ENCODE data around the gene BRK1. TPM values are rescaled to one million over a fixed set of nuclear protein-coding genes. Genes with fewer than 3 reads are reported as not detected.
A peak's percentile ranks its signal among the peaks of the same experiment; 100 is the strongest.
"Not testable (repeated sequence)": the region's sequence is repeated elsewhere in the genome, so short reads cannot be mapped to it uniquely, and the experiment has no call there.

Gene BRK1
- total RNA-seq, 2 donors from 2014 or later, result 86.8 to 132 TPM

DNA sequence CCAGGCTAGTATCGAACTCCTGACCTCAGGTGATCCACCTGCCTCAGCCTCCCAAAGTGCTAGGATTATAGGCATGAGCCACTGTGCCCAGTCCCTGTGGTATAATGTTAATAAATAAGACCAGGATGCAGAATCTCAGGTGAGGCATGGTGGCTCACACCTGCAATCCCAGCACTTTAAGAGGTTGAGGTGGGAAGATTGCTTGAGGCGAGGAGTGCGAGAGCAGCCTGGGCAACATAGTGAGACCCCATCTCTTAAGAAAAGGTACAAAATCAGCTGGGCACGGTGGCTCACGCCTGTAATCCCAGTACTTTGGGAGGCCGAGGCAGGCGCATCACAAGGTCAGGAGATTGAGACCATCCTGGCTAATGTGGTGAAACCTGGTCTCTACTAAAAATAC, 59.9 kb downstream of the BRK1 start:
- H3K9me3 Mint-ChIP-seq; H3K4me3 Mint-ChIP-seq; H3K27ac Mint-ChIP-seq; H3K27me3 Mint-ChIP-seq; DNase-seq (ENCODE audit: low spot score); ATAC-seq; H3K36me3 Mint-ChIP-seq: not testable (repeated sequence)
- H3K4me1 Mint-ChIP-seq (ENCODE audit: low read depth in 2 of 2), result peaks cover 19 to 36% of the 10 kb centered on the region in 2 donors

DNA sequence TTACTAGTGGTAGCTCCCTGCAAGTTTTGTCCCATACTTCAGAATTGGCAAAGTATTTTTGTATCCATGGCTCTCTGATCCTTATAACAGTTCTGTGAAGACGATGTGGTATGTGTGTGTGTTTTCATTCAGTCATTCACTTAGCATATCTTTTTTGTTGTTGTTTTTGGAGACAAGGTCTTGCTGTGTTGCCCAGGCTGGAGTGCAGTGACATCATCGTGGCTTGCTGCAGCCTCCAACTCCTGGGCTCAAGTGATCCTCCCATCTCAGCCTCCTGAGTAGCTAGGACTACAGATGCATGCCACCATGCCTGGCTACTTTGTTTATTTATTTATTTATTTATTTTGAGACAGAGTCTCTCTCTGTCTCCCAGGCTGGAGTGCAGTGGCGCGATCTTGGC, 60.7 kb downstream of the BRK1 start:
- ATAC-seq; H3K4me3 Mint-ChIP-seq; DNase-seq (ENCODE audit: low spot score); H3K27me3 Mint-ChIP-seq; H3K36me3 Mint-ChIP-seq; H3K9me3 Mint-ChIP-seq: not testable (repeated sequence)
- H3K4me1 Mint-ChIP-seq (ENCODE audit: low read depth in 2 of 2), result peaks cover 18 to 34% of the 10 kb centered on the region in 2 donors
- H3K27ac Mint-ChIP-seq, result peak overlapping the region in 1 of 2 donors; percentile 35

Other genes starting within 250 kb of the BRK1 start
- gene CIDEC, start 235.4 kb upstream of the BRK1 start, total RNA-seq, result not detected
- gene JAGN1, start 225.1 kb upstream of the BRK1 start, total RNA-seq, result 10 to 100 TPM; 31.8 to 42.8 TPM
- 1 to 10 TPM in 1 of 2 donors, under 1 TPM in 1; 0.48 to 1.9 TPM for gene IL17RE, start 212.8 kb upstream of the BRK1 start, total RNA-seq
- under 1 TPM; 0.57 to 0.92 TPM for gene IL17RC, start 198.6 kb upstream of the BRK1 start, total RNA-seq
- 10 to 100 TPM; 22.8 to 29.7 TPM for gene CRELD1, start 181.8 kb upstream of the BRK1 start, total RNA-seq
- 10 to 100 TPM; 13.4 to 13.7 TPM for gene PRRT3, start 163.3 kb upstream of the BRK1 start, total RNA-seq
- 10 to 100 TPM; 62.5 to 65.8 TPM for gene EMC3, start 128.8 kb upstream of the BRK1 start, total RNA-seq
- gene FANCD2, start 89.2 kb upstream of the BRK1 start, total RNA-seq, result 100 to 1,000 TPM in 1 of 2 donors, 10 to 100 TPM in 1; 35.0 to 110 TPM
- gene FANCD2OS, start 7.4 kb upstream of the BRK1 start, total RNA-seq, result not detected
- 10 to 100 TPM; 66.8 to 77.5 TPM for gene VHL, start 26.1 kb downstream of the BRK1 start, total RNA-seq
- gene IRAK2, start 49.2 kb downstream of the BRK1 start, total RNA-seq, result 10 to 100 TPM; 35.1 to 78.4 TPM
- gene TATDN2, start 132.8 kb downstream of the BRK1 start, total RNA-seq, result 10 to 100 TPM; 66.3 to 93.3 TPM
- under 1 TPM; 0.69 to 0.78 TPM for gene GHRL, start 177.3 kb downstream of the BRK1 start, total RNA-seq
- 100 to 1,000 TPM; 125 to 148 TPM for gene SEC13, start 205.4 kb downstream of the BRK1 start, total RNA-seq

Data from natural killer cell treated with Interleukin-12 subunit alpha and Interleukin-12 subunit beta and Interleukin-15 and Interleukin-18, amount 100 ng/mL, for 72 hours (primary cell).